GM23338 (cell line): Measurements from ENCODE around the gene SCAMP1.

Experiments used
- EZH2 ChIP-seq: fragments of 200-600 bp; sonication (generic); IDR thresholded peaks from one replicate; pipeline ENCODE4 v1.8.0; 2017; ENCODE audit warnings: antibody characterized with exemption, mild to moderate bottlenecking, low read depth; ENCODE audit not compliant: unreplicated experiment
- EZH2phosphoT487 ChIP-seq: fragments of 200-600 bp; sonication (generic); IDR thresholded peaks from one replicate; pipeline ENCODE4 v1.8.1; 2018; ENCODE audit warnings: antibody characterized with exemption; ENCODE audit not compliant: unreplicated experiment
- NANOG ChIP-seq: IDR thresholded peaks from 2 replicates; pipeline ENCODE4 v1.6.1; 2016; ENCODE audit warnings: antibody characterized with exemption, borderline replicate concordance
- POLR2AphosphoS5 ChIP-seq: IDR thresholded peaks from 2 replicates; pipeline ENCODE4 v1.6.1; 2016; ENCODE audit warnings: antibody characterized with exemption, low read depth
- REST ChIP-seq: IDR thresholded peaks from one replicate; pipeline ENCODE4 v1.6.1; 2018; ENCODE audit warnings: antibody characterized with exemption; ENCODE audit not compliant: unreplicated experiment
- STAT1 ChIP-seq: IDR thresholded peaks from one replicate; pipeline ENCODE4 v1.6.1; 2016; ENCODE audit warnings: antibody characterized with exemption; ENCODE audit not compliant: unreplicated experiment
- ZNF114 ChIP-seq: fragments of 250-450 bp; sonication (Bioruptor Pico); IDR thresholded peaks from 2 replicates; pipeline ENCODE4 v1.5.0; 2020; ENCODE audit warnings: mild to moderate bottlenecking, moderate library complexity
- TF ChIP-seq, protein P1 (sequence below), 2 experiments: fragments of 200-600 bp in 1 of 2; sonication (generic) in 1 of 2; conservative IDR thresholded peaks; 2 replicates each; pipeline versions ENCODE4 v1.5.1 to v1.6.1; 2016 to 2017; ENCODE audit warnings: antibody characterized with exemption in 2 of 2, low read depth in 2 of 2, mild to moderate bottlenecking in 2 of 2, moderate library complexity in 1 of 2
- TF ChIP-seq, protein P2 (sequence below): fragments of 250-450 bp; sonication (Bioruptor Pico); IDR thresholded peaks from 2 replicates; pipeline ENCODE4 v1.5.0; 2020; ENCODE audit warnings: mild to moderate bottlenecking, moderate library complexity

DNA sequence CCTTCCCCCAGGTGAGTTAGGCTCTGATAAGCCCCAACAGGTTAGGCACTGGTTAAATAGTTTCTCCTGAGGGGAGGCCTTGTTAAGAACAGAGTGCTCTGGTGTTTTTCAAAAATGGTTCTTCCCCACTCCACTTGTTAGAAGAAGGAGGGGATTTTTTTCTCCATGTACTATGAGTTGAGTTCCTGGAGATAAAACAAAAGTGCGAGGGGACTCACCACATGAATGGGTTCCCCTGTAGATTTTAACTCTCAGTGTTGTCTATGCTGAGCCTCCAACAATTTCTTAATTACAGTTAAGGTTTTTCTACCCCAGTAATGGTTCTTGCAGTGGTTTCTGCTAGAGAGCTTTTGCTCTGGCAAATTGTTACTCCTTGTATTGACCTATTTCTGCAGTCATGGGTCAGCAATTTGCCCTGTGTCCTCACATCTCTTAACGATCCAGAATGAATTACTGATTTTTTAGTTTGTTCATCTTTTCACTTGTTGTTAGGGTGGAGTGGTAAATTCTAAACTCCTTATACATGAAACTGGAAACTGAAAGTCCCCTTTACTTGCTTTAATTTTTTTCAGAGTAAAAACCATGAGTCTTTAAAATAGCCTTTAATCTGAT, 44.4 kb downstream of the SCAMP1 start:
- TF ChIP-seq, protein P1, sequence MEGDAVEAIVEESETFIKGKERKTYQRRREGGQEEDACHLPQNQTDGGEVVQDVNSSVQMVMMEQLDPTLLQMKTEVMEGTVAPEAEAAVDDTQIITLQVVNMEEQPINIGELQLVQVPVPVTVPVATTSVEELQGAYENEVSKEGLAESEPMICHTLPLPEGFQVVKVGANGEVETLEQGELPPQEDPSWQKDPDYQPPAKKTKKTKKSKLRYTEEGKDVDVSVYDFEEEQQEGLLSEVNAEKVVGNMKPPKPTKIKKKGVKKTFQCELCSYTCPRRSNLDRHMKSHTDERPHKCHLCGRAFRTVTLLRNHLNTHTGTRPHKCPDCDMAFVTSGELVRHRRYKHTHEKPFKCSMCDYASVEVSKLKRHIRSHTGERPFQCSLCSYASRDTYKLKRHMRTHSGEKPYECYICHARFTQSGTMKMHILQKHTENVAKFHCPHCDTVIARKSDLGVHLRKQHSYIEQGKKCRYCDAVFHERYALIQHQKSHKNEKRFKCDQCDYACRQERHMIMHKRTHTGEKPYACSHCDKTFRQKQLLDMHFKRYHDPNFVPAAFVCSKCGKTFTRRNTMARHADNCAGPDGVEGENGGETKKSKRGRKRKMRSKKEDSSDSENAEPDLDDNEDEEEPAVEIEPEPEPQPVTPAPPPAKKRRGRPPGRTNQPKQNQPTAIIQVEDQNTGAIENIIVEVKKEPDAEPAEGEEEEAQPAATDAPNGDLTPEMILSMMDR (conservative IDR thresholded peaks at IDR 0.05; ENCODE audit: low read depth in 2 of 2): no peak
- TF ChIP-seq EZH2phosphoT487 (no peak), EZH2 (no peak), POLR2AphosphoS5 (no peak), STAT1 (no peak), NANOG (no peak), REST (no peak), ZNF114 (no peak)
- TF ChIP-seq, protein P2, sequence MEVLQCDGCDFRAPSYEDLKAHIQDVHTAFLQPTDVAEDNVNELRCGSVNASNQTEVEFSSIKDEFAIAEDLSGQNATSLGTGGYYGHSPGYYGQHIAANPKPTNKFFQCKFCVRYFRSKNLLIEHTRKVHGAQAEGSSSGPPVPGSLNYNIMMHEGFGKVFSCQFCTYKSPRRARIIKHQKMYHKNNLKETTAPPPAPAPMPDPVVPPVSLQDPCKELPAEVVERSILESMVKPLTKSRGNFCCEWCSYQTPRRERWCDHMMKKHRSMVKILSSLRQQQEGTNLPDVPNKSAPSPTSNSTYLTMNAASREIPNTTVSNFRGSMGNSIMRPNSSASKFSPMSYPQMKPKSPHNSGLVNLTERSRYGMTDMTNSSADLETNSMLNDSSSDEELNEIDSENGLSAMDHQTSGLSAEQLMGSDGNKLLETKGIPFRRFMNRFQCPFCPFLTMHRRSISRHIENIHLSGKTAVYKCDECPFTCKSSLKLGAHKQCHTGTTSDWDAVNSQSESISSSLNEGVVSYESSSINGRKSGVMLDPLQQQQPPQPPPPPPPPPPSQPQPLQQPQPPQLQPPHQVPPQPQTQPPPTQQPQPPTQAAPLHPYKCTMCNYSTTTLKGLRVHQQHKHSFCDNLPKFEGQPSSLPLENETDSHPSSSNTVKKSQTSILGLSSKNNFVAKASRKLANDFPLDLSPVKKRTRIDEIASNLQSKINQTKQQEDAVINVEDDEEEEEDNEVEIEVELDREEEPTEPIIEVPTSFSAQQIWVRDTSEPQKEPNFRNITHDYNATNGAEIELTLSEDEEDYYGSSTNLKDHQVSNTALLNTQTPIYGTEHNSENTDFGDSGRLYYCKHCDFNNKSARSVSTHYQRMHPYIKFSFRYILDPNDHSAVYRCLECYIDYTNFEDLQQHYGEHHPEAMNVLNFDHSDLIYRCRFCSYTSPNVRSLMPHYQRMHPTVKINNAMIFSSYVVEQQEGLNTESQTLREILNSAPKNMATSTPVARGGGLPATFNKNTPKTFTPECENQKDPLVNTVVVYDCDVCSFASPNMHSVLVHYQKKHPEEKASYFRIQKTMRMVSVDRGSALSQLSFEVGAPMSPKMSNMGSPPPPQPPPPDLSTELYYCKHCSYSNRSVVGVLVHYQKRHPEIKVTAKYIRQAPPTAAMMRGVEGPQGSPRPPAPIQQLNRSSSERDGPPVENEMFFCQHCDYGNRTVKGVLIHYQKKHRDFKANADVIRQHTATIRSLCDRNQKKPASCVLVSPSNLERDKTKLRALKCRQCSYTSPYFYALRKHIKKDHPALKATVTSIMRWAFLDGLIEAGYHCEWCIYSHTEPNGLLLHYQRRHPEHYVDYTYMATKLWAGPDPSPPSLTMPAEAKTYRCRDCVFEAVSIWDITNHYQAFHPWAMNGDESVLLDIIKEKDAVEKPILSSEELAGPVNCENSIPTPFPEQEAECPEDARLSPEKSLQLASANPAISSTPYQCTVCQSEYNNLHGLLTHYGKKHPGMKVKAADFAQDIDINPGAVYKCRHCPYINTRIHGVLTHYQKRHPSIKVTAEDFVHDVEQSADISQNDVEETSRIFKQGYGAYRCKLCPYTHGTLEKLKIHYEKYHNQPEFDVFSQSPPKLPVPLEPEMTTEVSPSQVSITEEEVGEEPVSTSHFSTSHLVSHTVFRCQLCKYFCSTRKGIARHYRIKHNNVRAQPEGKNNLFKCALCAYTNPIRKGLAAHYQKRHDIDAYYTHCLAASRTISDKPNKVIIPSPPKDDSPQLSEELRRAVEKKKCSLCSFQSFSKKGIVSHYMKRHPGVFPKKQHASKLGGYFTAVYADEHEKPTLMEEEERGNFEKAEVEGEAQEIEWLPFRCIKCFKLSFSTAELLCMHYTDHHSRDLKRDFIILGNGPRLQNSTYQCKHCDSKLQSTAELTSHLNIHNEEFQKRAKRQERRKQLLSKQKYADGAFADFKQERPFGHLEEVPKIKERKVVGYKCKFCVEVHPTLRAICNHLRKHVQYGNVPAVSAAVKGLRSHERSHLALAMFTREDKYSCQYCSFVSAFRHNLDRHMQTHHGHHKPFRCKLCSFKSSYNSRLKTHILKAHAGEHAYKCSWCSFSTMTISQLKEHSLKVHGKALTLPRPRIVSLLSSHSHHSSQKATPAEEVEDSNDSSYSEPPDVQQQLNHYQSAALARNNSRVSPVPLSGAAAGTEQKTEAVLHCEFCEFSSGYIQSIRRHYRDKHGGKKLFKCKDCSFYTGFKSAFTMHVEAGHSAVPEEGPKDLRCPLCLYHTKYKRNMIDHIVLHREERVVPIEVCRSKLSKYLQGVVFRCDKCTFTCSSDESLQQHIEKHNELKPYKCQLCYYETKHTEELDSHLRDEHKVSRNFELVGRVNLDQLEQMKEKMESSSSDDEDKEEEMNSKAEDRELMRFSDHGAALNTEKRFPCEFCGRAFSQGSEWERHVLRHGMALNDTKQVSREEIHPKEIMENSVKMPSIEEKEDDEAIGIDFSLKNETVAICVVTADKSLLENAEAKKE (CRISPR knock-in tag): no peak
